Esophagus muscularis mucosa (tissue), 3 donors: ENCODE data around the gene SH3PXD2A.

Experiments
- CTCF ChIP-seq, 3 experiments: fragments of 200-600 bp in 2 of 3; fragments of 450-650 bp in 1 of 3; sonication (generic) in 2 of 3; IDR thresholded peaks; one replicate each; pipeline ENCODE4 v1.5.1; 2017 to 2019; ENCODE audit warnings: antibody characterized with exemption in 3 of 3, mild to moderate bottlenecking in 2 of 3, moderate library complexity in 1 of 3
- POLR2A ChIP-seq: fragments of 450-650 bp; IDR thresholded peaks from one replicate; pipeline ENCODE4 v1.6.1; 2017; ENCODE audit warnings: antibody characterized with exemption, moderate library complexity, mild to moderate bottlenecking, low read depth

DNA sequence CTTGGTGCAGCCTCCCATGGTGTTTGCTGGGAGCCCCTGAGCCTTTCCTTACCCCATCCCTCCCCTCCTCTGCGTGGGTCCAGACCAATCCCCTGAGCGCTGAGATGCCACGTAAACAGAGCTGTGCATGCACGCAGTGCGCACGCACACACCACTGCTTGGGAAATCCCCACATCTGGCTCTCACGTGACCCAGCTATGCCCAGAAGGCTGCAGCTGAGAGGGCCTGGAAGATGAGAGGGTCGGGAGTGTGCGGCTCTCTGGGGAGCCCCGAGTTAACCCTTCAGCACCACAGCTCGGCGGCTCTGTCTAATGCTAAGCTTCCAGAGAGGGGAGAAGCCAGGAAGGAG lies 177.2 kb downstream of the SH3PXD2A start:
- TF ChIP-seq POLR2A, result no peak
- no peak for TF ChIP-seq CTCF (IDR thresholded peaks at IDR 0.05)
